SU-DHL-6 (cell line): Measurements from ENCODE around the gene SLC22A17.
A peak's percentile ranks its signal among the peaks of the same experiment; 100 is the strongest.

Experiments used
- H2AFZ ChIP-seq: fragments of 200-600 bp; sonication (generic); 2 replicates; pipeline ENCODE4 v1.6.1; 2014; ENCODE audit warnings: low read depth, mild to moderate bottlenecking, moderate library complexity, mixed read lengths, antibody characterized with exemption, low read length; ENCODE audit not compliant: severe bottlenecking
- H3F3A ChIP-seq: fragments of 200-600 bp; shearing (Covaris generic); 2 replicates; pipeline ENCODE4 v1.6.0; 2016; ENCODE audit warnings: antibody characterized with exemption, mild to moderate bottlenecking; ENCODE audit not compliant: insufficient read depth
- H3K27ac ChIP-seq: fragments of 200-600 bp; sonication (generic); 2 replicates; pipeline ENCODE4 v1.5.1; 2016; ENCODE audit warnings: low read depth, mild to moderate bottlenecking, low read length, moderate library complexity, mixed read lengths
- H3K27me3 ChIP-seq: fragments of 200-600 bp; sonication (generic), shearing (Covaris generic); 2 replicates; pipeline ENCODE4 v1.6.0; 2014; ENCODE audit warnings: mild to moderate bottlenecking, low read length
- H3K36me3 ChIP-seq: fragments of 200-600 bp; sonication (generic); 2 replicates; pipeline ENCODE4 v1.6.1; 2014; ENCODE audit warnings: mild to moderate bottlenecking, low read length, mixed read lengths
- H3K4me2 ChIP-seq: fragments of 300-600, 200-600 bp; shearing (Covaris generic), sonication (generic); 2 replicates; pipeline ENCODE4 v1.6.0; 2014; ENCODE audit warnings: low read length, low read depth, mild to moderate bottlenecking; ENCODE audit not compliant: poor library complexity, severe bottlenecking
- H3K4me3 ChIP-seq: fragments of 200-600 bp; sonication (generic); 2 replicates; pipeline ENCODE4 v1.5.1; 2014; ENCODE audit warnings: antibody characterized with exemption, low read length, mild to moderate bottlenecking, mixed read lengths; ENCODE audit not compliant: insufficient read depth, poor library complexity, severe bottlenecking
- H3K79me2 ChIP-seq: fragments of 200-600 bp; sonication (generic); 2 replicates; pipeline ENCODE4 v1.6.1; 2014; ENCODE audit warnings: mild to moderate bottlenecking, low read length, moderate library complexity; ENCODE audit not compliant: insufficient read depth
- H3K9ac ChIP-seq: fragments of 200-600 bp; sonication (generic); 2 replicates; pipeline ENCODE4 v1.7.0; 2014; ENCODE audit warnings: mild to moderate bottlenecking, low read length
- H3K9me2 ChIP-seq: fragments of 200-600 bp; sonication (generic); replicated peaks from 2 replicates; pipeline ENCODE4 v1.6.1; 2014; ENCODE audit warnings: low read length; ENCODE audit not compliant: insufficient read depth
- H3K9me3 ChIP-seq: fragments of 200-600 bp; sonication (generic); 2 replicates; pipeline ENCODE4 v1.6.1; 2014; ENCODE audit warnings: low read length, mixed read lengths; ENCODE audit not compliant: insufficient read depth
- H4K20me1 ChIP-seq: fragments of 200-600 bp; sonication (generic); 2 replicates; pipeline ENCODE4 v1.6.1; 2014; ENCODE audit warnings: low read depth, mild to moderate bottlenecking, antibody characterized with exemption, low read length, moderate library complexity, mixed read lengths
- EZH2phosphoT487 ChIP-seq: fragments of 200-600 bp; sonication (generic), shearing (Covaris generic); conservative IDR thresholded peaks from 2 replicates; pipeline ENCODE4 v1.6.1; 2018; ENCODE audit warnings: mild to moderate bottlenecking, antibody characterized with exemption, low read length, moderate library complexity, mixed read lengths
- TF ChIP-seq, protein P1 (sequence below): fragments of 200-600 bp; sonication (generic); IDR thresholded peaks from one replicate; pipeline ENCODE4 v1.5.1; 2017; ENCODE audit warnings: antibody characterized with exemption, mild to moderate bottlenecking, low read length, moderate library complexity; ENCODE audit not compliant: insufficient read depth, poor library complexity, severe bottlenecking

The SLC22A17 gene

DNA sequence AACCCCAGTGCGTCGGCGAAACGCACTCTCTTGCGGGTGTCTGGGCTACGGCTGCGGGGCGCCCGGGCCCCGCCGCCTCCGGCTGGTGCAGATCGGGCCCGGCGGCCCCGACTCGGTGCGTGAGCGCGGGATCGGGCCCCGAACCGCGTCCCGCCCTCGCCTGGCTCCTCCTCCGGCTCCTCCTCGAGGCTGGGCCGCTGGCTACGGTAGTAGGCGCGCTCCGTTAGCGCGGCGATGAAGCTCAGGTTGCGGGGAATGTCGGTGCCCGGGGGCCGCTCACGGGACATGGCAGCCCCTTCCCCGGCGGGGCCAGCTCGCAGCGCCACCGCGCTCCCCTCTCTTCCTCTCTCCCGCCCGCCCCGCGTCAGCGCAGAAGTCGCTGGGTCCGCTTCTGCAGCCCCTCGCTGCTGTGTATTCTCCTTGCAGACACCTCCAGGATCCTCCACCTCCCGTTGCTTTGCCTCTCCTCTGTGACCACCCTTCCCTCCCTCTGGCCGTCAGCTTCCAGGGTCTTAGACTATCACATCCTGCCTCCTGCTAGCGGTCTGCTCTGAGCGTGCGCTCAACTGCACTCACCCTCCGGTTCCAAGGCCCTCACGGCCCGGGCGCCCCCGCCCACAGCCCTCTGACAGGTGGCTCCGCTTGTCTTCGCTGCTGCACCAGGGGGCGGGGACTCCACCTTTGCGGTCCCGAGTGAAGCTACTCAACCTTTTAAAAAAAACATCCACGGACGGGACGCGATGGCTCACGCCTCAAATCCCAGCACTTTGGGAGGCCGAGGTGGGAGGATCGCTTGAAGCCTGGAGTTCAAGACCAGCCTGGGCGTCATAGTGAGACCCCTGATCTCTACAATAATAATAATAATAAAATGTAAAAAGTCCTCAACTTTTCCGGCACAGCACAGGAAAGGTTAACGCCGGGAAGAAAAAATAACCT is 50.1 kb downstream of the SLC22A17 start, which contains the start of gene PPP1R3E:
PPP1R3E (minus strand) TSS at position 570 of the 936 bp plus-strand sequence; CDS start at position 287, 283 bp downstream.
- H3K9ac ChIP-seq, result peak within 1 kb of the TSS; percentile 73
- peak within 1 kb of the TSS; percentile 69 for H3K4me3 ChIP-seq
- no peaks in the 10 kb centered on the region for H3K9me2 ChIP-seq
- H3K4me2 ChIP-seq, result peak within 1 kb of the TSS; percentile 74
- no peaks in the 10 kb centered on the region for H3K9me3 ChIP-seq
- no peaks in the 10 kb centered on the region for H4K20me1 ChIP-seq
- H3K27ac ChIP-seq, result peak within 1 kb of the TSS; percentile 59
- H3K27me3 ChIP-seq, result no peaks in the 10 kb centered on the region
- peaks cover 5% of the 10 kb centered on the region; the same call in 1 of the 2 replicates for H3K79me2 ChIP-seq
- peaks cover 5% of the 10 kb centered on the region; the same call in 1 of the 2 replicates for H3K36me3 ChIP-seq
- 0 out of 2 replicates have a peak, but pooled peaks cover 5% of the 10 kb centered on the region for H3F3A ChIP-seq
- H2AFZ ChIP-seq, result peak within 1 kb of the TSS; percentile 79
- TF ChIP-seq, protein P1, sequence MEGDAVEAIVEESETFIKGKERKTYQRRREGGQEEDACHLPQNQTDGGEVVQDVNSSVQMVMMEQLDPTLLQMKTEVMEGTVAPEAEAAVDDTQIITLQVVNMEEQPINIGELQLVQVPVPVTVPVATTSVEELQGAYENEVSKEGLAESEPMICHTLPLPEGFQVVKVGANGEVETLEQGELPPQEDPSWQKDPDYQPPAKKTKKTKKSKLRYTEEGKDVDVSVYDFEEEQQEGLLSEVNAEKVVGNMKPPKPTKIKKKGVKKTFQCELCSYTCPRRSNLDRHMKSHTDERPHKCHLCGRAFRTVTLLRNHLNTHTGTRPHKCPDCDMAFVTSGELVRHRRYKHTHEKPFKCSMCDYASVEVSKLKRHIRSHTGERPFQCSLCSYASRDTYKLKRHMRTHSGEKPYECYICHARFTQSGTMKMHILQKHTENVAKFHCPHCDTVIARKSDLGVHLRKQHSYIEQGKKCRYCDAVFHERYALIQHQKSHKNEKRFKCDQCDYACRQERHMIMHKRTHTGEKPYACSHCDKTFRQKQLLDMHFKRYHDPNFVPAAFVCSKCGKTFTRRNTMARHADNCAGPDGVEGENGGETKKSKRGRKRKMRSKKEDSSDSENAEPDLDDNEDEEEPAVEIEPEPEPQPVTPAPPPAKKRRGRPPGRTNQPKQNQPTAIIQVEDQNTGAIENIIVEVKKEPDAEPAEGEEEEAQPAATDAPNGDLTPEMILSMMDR, result no peak
- TF ChIP-seq EZH2phosphoT487, result no peak

DNA sequence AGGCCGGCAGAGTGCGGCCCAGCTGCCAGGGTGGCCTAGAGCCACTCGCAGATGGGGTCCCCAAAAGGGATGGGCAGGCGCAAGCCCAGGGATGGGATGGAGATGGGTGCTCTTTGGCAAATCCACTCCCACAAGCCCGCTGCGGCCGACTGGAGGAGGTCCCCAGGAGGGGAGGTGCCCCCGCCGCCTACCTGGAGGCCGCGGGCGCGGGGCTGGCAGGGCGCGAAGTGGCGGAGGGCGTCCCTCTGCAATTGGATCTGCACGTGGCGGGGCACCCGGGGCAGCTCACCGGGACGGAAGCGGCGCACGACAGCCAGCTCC is 50.8 kb downstream of the SLC22A17 start:
- H4K20me1 ChIP-seq, result no peaks in the 10 kb centered on the region
- no peaks in the 10 kb centered on the region for H3K9me2 ChIP-seq
- H3K27ac ChIP-seq, result peak overlapping the region; percentile 59
- H3K4me3 ChIP-seq, result peak overlapping the region; percentile 69
- H2AFZ ChIP-seq, result peak overlapping the region; percentile 79
- no peaks in the 10 kb centered on the region for H3K9me3 ChIP-seq
- TF ChIP-seq, protein P1, result no peak
- TF ChIP-seq EZH2phosphoT487, result no peak
- H3F3A ChIP-seq, result 0 out of 2 replicates have a peak, but pooled peaks cover 5% of the 10 kb centered on the region
- H3K9ac ChIP-seq, result peak overlapping the region; percentile 73
- H3K79me2 ChIP-seq, result peaks cover 5% of the 10 kb centered on the region; the same call in 1 of the 2 replicates
- peak overlapping the region; percentile 74 for H3K4me2 ChIP-seq
- H3K36me3 ChIP-seq, result peaks cover 5% of the 10 kb centered on the region; the same call in 1 of the 2 replicates
- H3K27me3 ChIP-seq, result no peaks in the 10 kb centered on the region

DNA sequence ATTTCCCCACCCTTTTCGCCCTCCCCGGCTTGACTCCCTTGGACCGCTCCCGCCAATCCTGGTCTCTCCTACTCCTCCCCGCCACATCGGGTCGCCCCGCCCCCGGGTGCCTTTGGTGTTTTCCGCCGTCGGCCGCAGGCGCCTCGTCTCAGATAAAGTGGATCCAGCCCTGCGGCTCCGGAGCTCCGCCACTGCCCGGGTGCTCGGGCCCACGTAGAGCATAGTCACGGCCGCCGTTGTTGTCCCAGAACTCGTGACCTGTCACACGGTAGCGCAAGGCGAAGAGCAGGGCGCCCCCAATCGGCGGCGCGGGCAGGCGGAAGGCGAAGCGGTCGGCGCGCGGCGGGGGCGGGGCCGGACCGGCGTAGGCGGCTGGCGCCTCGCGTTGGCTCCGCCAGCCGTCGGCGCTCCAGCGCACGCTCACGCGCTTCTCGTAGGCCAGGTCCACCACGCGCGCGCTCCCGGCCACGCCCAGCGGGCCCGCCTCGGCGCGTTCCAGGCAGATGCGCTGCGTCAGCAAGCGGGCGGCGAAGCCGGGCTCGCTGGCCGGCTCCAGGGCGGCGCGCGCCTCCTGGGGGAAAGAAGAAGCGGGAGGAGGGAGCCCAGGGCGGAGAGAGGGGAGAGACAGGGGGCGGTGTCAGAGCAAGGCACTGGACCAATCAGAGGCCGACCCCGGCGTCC is 51.3 kb downstream of the SLC22A17 start:
- no peaks in the 10 kb centered on the region for H3K9me2 ChIP-seq
- H3K9me3 ChIP-seq, result no peaks in the 10 kb centered on the region
- TF ChIP-seq EZH2phosphoT487, result no peak
- TF ChIP-seq, protein P1, result peak; percentile 67
- H4K20me1 ChIP-seq, result no peaks in the 10 kb centered on the region
- peak overlapping the region; percentile 88 for H2AFZ ChIP-seq
- peak overlapping the region; percentile 76 for H3K4me3 ChIP-seq
- H3K4me2 ChIP-seq, result peak overlapping the region; percentile 74
- peaks cover 5% of the 10 kb centered on the region; the same call in 1 of the 2 replicates for H3K36me3 ChIP-seq
- peaks cover 6% of the 10 kb centered on the region; the same call in 1 of the 2 replicates for H3F3A ChIP-seq
- H3K79me2 ChIP-seq, result peaks cover 5% of the 10 kb centered on the region; the same call in 1 of the 2 replicates
- peak overlapping the region; percentile 75 for H3K27ac ChIP-seq
- H3K27me3 ChIP-seq, result no peaks in the 10 kb centered on the region
- peak overlapping the region; percentile 73 for H3K9ac ChIP-seq
